ENCODE measurements around the gene ACAD11. TPM values are rescaled to one million over a fixed set of nuclear protein-coding genes. Genes with fewer than 3 reads are reported as not detected.
"Not testable (repeated sequence)": the region's sequence is repeated elsewhere in the genome, so short reads cannot be mapped to it uniquely, and the experiment has no call there.

ACAD11 gene
- total RNA-seq, 1 donor from 2014 or later = 19.1 TPM

DNA sequence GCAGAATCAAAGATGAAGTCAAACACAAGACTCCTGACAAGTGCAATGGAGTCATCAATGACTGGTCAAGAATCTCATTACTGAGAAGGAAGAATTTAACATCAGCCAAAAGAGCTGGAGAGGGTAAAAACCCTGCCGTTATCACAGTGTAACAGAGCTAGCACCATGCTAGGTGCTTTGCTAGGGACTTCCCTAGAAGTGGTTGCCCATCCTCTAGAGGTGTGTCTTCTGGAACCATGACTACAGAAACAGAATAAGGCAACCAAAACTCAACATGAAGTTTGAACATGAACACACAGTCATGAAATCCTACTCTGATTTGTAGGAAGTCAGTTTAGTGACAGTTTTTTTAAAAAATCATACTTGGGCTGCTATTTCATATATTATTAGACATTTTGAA lies 9.5 kb downstream of the ACAD11 start:
- H3K9me3 ChIP-seq = no peaks in the 10 kb centered on the region
- intact Hi-C loops (cut with DNase I) = no loop called here
- H3K4me3 ChIP-seq = no peak overlapping the region
- no peaks in the 10 kb centered on the region for H3K36me3 ChIP-seq
- DNase-seq (no peak), ATAC-seq (no peak)
- peaks cover 5% of the 10 kb centered on the region for H3K4me1 ChIP-seq
- no peak overlapping the region for H3K27ac ChIP-seq
- no peaks in the 10 kb centered on the region for H3K27me3 ChIP-seq
- TF ChIP-seq, protein P1, sequence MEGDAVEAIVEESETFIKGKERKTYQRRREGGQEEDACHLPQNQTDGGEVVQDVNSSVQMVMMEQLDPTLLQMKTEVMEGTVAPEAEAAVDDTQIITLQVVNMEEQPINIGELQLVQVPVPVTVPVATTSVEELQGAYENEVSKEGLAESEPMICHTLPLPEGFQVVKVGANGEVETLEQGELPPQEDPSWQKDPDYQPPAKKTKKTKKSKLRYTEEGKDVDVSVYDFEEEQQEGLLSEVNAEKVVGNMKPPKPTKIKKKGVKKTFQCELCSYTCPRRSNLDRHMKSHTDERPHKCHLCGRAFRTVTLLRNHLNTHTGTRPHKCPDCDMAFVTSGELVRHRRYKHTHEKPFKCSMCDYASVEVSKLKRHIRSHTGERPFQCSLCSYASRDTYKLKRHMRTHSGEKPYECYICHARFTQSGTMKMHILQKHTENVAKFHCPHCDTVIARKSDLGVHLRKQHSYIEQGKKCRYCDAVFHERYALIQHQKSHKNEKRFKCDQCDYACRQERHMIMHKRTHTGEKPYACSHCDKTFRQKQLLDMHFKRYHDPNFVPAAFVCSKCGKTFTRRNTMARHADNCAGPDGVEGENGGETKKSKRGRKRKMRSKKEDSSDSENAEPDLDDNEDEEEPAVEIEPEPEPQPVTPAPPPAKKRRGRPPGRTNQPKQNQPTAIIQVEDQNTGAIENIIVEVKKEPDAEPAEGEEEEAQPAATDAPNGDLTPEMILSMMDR (IDR thresholded peaks at IDR 0.05) = no peak

DNA sequence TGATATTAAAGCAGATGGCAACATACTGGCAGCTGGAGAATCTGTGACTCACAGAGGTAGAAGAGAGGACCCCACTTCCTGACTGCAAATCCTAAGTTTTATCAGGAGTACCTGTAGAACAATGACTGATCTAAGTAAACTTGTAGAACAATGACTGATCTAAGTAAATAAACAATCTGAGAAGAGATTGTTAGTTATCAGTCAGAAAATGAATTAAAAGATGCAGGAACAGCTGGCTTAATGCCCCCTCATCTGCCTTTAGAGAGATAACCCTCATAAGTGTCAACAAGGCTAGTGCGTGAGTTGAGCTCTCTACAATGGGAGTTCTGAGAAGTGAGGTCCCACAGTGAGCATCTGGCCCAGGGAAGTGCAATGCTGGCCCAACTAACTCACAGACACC lies 14.6 kb downstream of the ACAD11 start:
- Histone ChIP-seq H3K36me3 (peaks cover 4% of the 10 kb centered on the region), H3K4me3 (no peak overlapping the region), H3K4me1 (no peaks in the 10 kb centered on the region), H3K27me3 (no peaks in the 10 kb centered on the region), H3K9me3 (no peaks in the 10 kb centered on the region), H3K27ac (no peak overlapping the region)
- TF ChIP-seq, protein P1 (IDR thresholded peaks at IDR 0.05) = no peak
- ATAC-seq (no peak), DNase-seq (no peak)
- intact Hi-C loops (cut with DNase I) = no loop called here

DNA sequence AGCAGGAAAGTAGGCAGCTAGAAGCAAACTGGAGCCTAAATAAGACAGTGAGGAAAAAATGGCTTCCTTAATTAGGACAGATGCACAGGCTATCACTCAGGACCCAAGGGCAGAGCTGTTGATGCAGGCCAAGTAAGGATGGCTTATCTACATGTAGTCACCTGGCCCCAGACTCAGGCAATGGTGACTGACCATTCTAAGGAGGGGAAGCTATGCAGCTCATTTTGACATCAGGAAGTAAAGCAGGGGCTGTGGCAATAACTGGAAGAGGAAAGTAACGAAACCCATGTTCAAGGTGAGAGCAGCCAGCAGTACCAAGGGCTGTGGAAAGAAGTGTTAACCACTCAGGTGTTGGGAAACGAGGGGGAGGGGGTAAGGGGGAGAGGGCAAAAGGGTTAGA lies 16.2 kb downstream of the ACAD11 start:
- intact Hi-C loops (cut with DNase I) = loop anchor here (5.0 kb wide), 1 partner anchor 111 kb away; no protein-coding TSS in a partner anchor
- TF ChIP-seq, protein P1 (IDR thresholded peaks at IDR 0.05) = no peak

DNA sequence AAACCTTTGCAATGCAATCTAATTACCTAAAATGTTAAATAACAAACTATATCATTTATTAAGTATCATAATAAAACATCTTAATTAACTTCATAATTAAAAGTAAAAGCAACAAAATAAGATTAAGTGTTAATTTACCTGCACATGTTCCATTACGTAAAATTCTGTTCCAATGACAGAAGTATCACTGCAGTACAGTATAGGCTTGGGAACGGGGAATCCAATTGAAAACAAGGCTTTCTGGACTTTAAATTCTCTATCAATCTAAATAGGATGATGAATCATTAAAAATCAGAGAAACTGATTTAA lies 17.1 kb downstream of the ACAD11 start:
- H3K4me3 ChIP-seq = no peak overlapping the region
- peaks cover 24% of the 10 kb centered on the region for H3K36me3 ChIP-seq
- no peak for DNase-seq
- H3K27ac ChIP-seq = no peak overlapping the region
- H3K4me1 ChIP-seq = no peaks in the 10 kb centered on the region
- no peaks in the 10 kb centered on the region for H3K9me3 ChIP-seq
- no peak for ATAC-seq
- H3K27me3 ChIP-seq = no peaks in the 10 kb centered on the region
- intact Hi-C loops (cut with DNase I) = loop anchor here (5.0 kb wide), 1 partner anchor 110 kb away; no protein-coding TSS in a partner anchor
- TF ChIP-seq, protein P1 (IDR thresholded peaks at IDR 0.05) = no peak

More for the DNA sequence above, 16.2 kb downstream of the ACAD11 start:
- Histone ChIP-seq H3K27ac (no peak overlapping the region), H3K4me1 (no peaks in the 10 kb centered on the region), H3K4me3 (no peak overlapping the region), H3K36me3 (peaks cover 17% of the 10 kb centered on the region), H3K27me3 (no peaks in the 10 kb centered on the region), H3K9me3 (no peaks in the 10 kb centered on the region)
- ATAC-seq = peak; percentile 57
- DNase-seq = no peak

DNA sequence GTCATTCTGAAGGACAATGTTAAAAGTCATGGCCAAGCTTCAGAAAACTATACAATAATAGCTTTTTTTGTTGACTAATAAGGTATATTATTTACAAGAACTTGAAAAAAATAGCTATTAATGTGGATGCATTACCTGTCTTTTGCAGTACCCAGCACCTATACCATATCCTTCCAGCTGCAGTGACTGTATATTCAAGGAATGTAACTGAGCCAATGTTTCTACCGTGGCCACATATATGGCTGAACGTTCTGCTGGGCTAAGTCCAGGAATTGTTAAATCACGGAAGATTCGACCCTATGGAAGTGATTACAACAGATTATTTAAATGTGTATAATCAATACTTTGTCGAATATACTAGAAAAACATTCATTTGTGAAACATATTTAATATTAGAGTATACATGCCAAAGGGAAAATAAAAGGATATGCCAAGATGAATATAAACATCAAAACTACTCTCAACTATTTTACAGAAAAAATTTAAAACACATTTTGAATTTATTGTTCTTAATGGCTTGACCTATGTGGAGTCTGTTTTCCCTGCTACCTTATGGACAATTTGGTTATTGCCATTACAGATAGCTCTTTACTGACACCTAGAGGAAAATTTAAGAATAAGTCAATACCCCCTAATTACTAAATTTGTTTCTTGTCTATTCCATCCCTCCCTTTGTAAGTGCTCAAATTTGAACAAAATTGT lies 17.6 kb downstream of the ACAD11 start:
- peaks cover 29% of the 10 kb centered on the region for H3K36me3 ChIP-seq
- TF ChIP-seq, protein P1 (IDR thresholded peaks at IDR 0.05) = peak; percentile 80
- DNase-seq (no peak), ATAC-seq (peak; percentile 65)
- intact Hi-C loops (cut with DNase I) = loop anchor here (5.0 kb wide), 1 partner anchor 110 kb away; no protein-coding TSS in a partner anchor
- no peak overlapping the region for H3K4me3 ChIP-seq
- no peak overlapping the region for H3K27ac ChIP-seq
- no peaks in the 10 kb centered on the region for H3K9me3 ChIP-seq
- H3K4me1 ChIP-seq = no peaks in the 10 kb centered on the region
- no peaks in the 10 kb centered on the region for H3K27me3 ChIP-seq

DNA sequence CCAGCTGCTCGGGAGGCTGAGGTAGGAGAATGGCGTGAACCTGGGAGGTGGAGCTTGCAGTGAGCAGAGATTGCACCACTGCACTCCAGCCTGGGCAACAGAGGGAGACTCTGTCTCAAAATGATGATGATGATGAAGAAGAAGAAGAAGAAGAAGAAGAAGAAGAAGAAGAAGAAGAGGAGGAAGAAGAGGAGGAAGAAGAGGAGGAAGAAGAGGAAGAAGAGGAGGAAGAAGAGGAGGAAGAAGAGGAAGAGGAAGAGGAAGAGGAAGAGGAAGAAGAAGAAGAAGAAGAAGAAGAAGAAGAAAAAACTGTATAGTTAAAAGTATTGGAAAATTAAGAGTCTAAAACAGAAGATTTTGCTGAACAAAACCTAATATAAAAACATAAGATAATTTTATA lies 18.2 kb downstream of the ACAD11 start:
- H3K27ac ChIP-seq, H3K9me3 ChIP-seq, H3K4me3 ChIP-seq, H3K27me3 ChIP-seq, DNase-seq, H3K4me1 ChIP-seq, ATAC-seq: not testable (repeated sequence)
- intact Hi-C loops (cut with DNase I) = loop anchor here (5.0 kb wide), 1 partner anchor 109 kb away; no protein-coding TSS in a partner anchor
- H3K36me3 ChIP-seq = peaks cover 33% of the 10 kb centered on the region
